ENCODE data around the gene QSOX2.

The QSOX2 gene

DNA sequence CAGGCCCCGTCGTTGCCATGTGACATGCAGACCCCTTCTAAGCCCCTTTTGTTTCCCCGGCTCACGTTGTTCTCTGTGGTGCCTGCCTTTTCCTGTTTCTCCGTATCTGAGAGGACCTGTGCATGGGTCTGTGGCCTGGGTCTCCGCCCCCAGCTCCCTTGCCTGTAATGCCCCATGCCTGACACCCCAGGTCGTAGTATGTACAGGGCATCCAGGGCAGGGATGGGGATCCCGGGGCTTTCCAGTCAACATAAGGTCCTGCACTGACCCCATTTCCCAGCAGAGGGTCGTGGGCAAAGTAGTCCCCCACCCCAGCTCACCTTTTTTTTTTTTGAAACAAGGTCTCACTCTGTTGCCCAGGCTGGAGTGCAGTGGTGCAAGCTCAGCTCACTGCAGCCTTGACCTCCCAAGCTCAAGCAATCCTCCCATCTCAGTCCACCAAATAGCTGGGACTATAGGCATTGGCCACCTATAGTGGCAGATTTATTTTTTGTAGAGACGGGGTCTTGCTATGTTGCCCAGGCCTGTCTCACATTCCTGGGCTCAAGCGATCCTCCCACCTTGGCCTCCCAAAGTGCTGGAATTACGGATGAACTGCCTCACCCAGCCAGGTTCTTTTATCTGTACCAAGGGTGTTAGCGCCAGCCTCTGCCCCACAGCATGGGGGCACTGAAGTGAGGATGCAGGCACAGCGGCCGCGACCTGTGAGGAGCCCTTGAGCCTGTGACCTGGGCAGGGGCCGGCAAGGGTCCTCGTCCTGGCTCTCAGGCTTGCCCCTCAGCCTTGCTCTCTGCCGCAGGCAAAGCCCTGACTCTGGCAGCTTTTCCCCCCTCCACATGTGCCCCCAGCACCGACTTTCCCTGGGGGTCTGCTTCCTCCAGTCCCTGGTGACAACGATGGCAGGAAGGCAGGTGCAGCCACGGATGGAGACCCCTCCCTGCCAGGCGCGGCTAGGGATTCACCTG lies 19.1 kb upstream of the QSOX2 start:
- DNase-seq (ENCODE audit: low read depth): no peak

DNA sequence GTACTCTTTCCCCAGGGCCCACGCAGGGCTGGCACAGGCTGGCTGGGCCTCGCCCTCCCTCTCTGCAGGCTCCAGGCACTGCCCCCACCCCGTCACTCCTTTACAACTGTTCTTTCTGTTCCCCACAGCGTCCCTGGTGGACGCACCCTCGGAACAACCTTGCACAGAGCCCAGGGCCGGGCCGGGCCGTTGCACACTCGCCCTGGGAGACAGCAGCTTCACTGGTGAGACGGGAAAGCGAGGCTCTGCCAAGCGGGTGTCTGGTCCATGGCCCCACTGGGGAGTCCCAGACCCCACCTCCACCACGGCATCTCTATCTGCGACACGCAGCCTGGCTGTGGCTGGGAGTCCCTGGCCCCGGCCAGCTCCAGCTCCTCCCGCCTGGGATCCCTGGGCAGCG lies 18.4 kb upstream of the QSOX2 start:
- no peak for DNase-seq (ENCODE audit: low read depth)

DNA sequence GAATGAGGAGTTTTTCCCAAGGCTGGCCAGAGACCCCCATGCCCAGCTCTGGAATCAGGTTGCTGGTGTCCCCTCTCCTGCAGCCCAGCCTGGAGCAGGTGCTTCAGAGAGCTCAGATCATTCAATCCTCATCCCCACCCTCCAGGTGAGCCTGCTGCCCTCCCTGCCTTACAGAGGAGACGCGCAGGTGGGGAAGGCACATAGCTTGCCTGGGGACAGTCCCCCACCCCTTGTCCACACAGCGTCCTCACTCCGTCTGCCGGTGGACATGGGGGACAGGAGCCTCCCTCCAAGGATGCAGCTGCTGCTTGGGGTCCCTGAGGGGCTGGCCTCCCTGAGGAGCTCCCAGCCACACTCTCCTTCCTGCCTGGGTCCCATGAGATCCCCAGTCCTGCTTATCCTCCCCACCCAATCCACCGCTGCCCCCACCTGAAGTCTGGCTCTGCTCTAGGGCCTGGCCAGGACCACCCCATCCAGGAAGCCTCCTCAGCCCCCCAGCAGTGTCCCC lies 17.1 kb upstream of the QSOX2 start:
- DNase-seq (ENCODE audit: low read depth): no peak

DNA sequence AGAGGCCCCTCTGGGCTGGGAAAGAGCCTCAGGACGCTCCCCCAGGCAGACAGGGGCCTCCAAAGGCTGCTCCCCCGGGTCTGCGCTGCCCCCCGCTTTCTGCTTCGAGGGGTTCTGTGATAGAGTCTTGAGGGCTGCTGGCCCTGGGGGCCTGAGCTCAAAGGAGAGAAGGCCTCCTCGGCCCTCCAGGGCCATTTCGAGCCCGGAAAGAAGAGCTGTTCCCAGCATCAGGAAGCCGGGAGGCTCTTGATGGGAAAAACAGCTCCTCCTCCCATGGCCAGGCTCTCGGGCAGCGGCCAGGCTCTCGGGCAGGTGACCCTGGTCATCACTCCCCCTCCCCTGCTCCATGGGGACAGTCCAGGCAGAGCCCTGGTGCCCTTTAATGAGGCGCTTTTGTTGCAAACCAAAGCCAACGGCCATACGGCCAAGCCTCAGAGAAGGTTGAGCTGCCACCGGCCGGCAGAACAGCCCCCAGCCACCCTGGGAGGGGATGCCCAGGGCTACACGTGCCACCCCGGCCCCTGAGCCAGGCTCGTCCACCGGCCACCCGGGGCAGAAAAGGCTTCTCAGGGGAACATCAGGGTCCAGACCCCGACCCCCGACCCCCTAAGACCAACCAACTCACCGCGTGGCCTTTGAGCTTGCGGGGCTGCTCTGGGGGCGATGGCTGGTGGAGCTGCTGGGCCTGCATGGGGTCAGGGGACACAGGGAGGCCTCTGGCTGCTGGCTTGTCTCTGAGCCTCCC lies 16.2 kb upstream of the QSOX2 start:
- DNase-seq (ENCODE audit: low read depth): no peak

DNA sequence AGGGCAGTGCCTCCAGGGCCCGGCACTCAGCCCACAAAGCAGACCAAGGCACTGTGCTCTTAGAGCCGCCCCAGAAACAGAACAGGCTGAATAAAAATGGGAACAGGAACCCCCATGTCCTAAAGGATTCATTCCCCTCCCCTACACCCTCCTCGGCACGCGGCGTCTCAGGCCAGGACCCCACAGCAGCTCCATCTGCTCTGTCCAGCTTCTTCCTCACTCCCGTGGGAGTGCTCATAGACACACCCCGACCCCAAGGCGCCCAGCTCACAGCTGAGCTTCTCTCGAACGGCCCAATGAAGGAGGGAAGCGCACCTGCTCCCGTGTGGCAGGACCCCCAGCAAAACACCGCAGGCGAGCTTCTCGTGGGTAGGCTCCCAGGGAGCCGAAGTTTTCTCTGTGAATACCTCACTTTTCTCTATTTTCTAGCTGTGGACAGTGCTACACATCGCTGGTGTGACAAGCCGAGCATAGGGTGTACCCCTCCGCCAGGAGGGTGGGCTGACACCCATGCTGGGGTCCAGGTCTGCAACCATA lies 15.4 kb upstream of the QSOX2 start:
- DNase-seq (ENCODE audit: low read depth): no peak

DNA sequence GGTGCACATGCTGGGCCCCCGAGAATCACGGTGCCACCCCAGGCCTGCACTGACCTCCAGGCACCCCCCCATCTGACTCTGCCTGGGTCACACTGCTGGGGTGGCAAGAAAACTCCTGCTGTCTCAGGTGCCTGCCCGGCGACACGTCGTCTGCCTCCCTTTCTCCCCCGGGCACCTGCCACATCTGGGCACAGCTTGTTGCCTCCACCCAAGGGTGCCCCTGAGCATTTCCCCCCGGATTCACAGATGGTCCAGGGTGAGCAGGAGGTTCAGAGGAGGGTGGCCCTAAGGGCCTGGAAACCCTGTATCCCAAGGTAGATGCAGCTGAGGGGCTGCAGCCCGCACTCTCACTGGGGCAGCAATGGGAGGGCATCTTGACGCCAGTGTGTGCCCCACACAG lies 14.9 kb upstream of the QSOX2 start:
- DNase-seq (ENCODE audit: low read depth): no peak

DNA sequence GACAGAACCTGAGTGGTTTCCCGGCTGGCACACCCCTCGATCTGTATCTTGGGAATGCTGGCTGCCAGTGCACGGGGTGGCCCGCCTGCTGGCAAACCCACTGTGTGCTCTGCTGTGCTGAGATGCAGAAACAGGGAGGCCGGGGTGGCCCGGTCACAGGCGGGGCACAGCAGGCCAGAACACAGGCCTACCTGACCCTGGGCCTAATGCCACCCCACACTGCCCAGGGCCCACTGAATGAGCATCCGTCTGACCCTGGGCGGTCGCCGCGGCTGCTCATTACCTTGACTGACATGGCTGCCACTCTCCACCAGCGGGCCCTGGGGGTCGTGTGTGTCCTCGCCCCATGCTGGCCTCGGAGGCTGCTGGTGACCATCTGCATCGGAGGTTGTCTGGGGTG lies 14.2 kb upstream of the QSOX2 start:
- DNase-seq (ENCODE audit: low read depth): no peak

DNA sequence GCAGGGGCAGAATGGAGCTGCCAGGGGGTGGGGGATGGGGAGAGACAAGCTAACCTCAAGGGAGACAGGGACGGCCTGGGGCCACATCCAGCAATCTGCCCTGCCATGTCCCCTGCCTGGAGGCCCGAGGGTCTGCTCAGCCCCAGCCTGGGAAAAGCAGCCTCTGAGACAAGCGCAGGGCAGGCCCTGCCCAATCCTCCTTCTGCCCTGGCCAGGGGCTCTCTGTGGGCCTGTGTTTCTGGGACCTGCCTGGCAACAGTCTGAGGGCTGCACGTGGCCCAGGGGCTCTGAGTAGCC lies 13.9 kb upstream of the QSOX2 start:
- no peak for DNase-seq (ENCODE audit: low read depth)

DNA sequence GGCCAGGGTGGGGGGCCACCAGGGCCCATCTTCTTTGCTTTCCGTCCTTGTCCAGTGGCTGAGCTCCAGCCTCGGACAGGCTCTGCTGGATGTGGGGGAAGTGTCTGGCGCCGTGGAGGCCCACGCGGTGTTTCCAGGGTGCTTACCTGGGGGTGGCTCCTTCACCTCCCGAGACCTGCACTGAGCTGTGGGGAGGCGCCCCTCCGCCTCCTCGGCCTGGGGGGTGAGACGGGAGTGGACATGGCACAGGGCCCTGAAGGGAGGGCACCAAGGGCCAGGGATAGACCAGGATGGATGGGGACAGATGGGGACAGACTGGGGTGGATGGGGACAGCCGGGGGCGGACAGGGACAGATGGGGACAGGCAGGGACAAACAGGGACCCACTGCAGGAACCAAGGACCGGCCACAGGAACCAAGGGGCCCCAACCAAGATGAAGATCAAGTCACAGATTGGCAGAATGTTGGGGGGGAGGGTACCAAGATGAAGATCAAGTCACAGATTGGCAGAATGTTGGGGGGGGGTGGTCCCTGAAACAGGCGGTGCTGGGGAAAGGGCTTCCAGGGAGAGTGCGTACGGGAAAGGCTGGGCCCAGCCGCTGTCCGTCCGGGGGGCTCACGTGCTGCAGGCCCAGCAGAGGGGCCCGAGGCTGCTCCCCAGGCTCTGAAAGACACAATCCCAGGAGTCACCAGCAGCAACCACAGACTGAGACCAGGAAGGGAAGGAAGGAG lies 13.3 kb upstream of the QSOX2 start:
- no peak for DNase-seq (ENCODE audit: low read depth)

DNA sequence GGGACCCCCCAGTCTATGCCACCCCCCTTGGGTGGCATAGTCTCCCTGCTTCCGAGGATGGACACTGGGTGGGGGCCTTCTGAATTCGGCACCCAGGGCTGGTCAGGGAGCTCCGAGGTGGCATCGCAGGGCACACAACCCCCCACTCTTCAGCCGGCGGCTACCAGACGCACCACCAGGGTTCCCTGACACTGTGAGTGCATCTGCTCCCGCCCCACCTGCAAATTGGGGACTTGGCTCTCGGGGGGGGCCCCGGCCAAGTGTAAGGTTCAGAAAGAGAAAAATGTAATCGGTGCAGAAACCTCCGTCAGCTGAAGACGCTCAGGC lies 12.7 kb upstream of the QSOX2 start:
- no peak for DNase-seq (ENCODE audit: low read depth)

DNA sequence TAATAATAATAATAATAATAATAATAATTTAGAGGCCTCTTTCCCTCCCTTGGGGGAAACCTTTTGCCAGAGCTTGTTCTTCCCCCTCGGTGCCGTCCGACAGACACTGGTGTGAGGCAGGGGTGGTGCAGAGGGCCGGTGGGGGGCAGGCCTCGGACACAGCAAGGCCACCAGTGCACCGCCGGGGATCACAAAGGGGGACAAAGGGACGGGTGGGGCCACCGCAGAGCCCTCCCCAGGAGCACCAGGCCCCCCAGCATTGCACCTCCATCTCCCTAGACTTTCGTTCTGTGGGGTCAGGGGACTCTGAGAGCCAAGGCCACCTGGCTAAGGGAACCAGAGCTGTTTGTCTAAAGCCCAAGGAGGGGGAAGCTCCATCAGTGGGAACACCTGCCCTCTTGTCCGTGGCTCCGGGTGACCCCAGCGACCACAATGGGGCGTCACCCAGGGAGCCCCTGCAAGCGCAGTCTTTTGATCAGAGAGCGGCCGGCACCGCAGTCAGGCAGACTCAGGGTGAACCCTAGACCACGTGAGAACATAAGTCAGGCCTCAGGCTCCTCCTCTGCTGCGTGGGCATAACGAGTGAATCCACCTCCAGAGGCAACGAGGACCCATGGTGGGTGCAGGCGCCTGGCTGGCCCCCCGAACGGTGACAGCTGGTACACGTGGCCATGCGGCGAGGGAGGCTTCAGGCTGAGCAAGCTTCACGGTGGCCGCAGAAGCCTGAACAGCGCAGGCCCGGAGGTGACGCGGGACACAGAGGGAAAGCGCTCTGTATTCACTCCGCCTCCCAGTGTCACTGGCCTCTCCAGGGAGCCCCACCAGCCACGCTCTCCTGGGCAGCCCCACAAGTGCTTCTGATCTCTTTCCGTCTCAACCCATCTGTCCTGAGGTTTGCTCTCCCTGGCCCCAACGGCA lies 12.0 kb upstream of the QSOX2 start:
- DNase-seq (ENCODE audit: low read depth): no peak

DNA sequence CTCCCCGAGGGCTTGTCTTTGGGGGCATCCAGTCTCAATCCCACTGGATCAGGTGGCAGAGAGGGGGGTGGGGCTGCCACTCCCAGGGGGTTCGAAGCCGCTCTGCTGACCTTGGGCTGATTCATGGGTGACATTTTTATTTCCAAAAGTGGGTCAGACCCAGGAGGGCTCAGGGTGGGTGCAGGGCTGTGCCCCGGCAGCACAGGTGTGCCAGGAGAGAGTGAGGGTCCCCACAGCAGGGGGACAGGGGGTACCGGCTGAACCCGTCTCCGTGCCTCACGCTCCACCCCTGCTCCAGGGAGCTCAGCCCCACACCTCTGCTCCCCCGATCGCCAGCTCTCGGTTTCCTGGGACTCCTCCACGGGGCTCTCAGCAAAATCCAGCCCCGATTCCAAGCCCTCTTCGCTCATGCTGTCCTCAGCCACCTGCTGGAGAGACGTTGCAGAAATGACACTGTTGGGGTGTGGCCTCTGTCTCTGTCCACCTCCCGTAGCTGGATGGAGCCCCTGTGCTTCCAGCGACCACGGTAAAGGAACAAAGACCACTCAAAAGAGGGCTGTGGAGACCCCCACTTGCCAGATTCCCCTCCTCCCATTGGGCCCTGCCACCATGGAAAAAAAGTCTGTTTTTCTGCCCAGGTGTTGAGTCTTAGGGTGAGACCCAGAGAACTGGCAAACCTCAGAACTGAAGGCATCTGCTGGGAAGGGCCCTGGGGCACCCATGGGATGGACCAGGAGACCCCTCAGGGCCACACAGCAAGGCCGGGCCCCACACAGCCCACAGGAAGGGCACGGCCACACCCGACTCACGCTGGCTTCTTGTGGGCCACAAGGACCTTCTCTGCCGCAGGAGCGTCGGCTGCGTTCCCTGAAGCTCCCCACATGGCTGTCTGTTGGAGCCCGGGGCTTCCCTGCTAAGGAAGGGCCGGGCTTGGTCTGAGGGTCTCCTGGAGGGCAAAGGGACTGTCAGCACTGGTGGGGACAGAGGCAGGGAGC lies 10.6 kb upstream of the QSOX2 start:
- DNase-seq (ENCODE audit: low read depth): no peak

DNA sequence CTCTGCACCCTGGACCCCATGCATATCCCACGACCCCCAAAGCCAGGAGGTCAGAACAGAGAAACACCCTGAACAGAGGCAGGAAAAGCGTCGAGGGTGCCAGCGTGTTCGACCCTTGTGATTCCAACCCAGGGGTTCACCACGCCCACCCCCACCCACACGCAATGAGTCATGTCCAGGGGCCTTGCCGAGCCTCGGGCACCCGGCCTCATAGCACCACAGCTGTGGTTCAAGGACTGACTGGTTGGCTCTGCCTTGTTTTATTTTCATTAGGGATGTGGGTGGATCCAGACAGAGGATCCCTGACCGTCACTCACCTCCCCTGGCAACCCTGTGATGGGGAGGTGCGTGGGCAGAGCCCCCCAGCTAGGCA lies 9.5 kb upstream of the QSOX2 start:
- no peak for DNase-seq (ENCODE audit: low read depth)

DNA sequence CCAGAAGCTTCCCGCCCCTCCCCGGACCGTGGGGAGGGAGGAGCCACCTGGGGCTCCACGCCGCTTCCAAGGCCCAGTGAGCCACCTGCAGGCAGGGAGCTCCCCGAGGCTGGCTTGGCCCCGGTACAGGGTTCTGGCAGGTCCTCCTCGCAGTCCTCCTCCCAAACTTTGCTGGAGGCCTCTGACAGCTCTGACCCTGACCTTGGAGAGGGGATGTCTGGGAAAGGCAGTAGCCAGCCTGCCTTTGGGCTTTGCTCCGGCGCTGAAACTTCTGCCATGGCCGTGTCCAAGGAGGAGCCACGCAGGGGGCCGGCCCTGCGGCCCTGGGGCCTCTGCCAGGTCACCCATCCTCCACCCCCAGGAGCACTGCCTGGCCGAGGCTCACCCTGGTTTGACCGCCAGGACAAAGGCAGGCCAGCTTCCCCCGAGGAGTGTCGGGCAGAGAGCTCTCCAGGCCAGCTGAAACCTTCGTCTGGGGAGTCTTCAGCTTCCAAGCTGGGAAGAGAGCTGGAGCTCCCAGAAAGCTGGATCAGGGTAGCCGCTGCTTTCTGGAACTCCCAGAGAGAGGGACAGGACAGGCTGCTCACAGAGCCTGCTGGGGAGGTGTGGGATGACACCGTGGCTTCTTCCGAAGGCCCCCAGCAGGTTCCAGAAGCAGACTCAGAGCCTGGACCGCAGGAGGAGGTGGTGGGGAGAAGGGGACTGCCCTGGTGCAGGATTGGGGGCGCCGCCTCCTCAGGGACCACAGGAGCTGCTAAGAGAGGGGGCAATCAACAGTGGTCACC lies 9.0 kb upstream of the QSOX2 start:
- no peak for DNase-seq (ENCODE audit: low read depth)

DNA sequence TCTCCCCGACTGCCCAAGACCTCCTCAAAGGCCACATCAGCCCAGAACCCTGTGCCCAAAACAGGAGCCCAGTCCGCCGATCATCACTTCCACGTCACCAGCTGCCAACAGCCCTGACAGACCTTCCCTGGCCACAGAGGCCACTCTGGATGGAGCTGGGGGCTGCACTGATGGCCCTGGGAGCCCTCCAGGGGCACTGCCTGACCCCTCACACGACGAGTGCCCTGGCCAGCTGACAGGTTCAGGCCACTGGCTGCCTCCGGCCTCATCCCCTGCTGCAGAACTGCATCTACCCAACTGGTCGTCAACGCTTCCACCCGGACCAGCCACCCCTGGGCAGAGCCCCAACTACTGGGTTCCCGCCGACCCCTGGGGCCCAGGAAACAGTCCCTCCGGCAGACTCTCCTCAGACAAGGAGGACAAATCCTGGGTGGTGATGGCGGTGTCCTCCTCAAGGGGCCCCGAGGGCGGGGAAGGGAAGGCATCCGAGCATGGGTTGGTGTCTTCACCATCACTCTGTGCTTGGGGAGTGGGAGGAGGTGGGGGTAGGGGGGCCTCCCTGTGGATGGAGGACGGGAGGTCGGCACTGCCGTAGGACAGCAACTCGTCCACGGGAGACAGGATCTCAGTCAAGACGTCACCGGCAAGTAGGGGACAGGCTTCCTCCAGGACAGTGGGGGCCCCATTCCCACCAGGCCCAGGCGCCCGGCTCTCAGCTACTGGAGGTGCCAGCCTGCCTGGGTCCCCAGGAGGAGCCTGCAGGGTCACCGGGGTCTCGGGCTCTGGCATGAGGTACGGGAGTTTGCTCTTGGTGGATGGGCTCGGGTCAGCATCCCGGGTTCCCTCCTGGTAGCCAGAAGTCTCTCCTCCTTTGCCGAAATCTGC lies 7.9 kb upstream of the QSOX2 start:
- no peak for DNase-seq (ENCODE audit: low read depth)

DNA sequence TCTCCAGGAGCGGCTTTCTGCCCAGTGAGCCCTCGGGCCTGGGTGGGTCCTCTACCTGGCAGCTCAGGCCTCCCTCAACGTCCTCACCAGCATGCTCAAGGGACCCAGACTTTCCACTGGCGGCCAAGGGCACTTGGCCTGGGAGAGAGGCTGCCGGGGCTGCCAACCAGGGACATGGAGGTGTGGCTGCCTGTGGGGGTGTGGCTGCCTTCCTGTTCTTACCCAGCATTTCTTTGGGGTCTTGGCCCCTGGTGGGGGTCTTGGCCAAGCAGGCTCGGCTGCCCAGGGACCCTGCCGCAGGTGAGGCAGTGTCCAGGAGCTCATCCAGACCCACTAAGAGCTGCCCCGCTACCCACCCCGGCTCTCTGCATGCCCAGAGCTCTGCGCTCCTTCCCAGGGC lies 7.2 kb upstream of the QSOX2 start:
- DNase-seq (ENCODE audit: low read depth): no peak

DNA sequence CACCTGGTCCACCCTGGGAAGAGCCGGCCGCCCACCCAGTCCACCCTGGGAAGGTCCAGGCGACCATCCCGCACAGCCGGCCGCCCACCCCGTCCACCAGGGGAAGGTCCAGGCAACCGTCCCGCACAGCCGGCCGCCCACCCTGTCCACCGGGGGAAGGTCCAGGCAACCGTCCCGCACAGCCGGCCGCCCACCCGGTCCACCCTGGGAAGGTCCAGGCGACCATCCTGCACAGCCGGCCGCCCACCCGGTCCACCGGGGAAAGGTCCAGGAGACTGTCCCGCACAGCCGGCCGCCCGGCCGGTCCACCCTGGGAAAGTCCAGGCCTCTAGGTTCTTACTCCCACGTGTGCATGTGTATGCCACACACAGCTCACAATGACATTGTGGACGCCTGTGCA lies 6.7 kb upstream of the QSOX2 start:
- DNase-seq (ENCODE audit: low read depth): no peak

Measured in activated T-cell treated with anti-CD3 and anti-CD28 coated beads for 24 hours (primary cell).